Tibial artery (tissue), 4 donors: Measurements from ENCODE around the gene COL6A5.

Experiments used
- DNase-seq, 2 donors: peaks; one replicate each; pipeline ENCODE4 v3.0.0-alpha.2; 2019
- H3K27ac ChIP-seq, 2 donors: fragments of 200-600 bp; sonication (generic) in 1 of 2; 1 replicate in 1 of 2; 2 replicates in 1 of 2; pipeline ENCODE4 v1.5.1; 2018 to 2019; ENCODE audit warnings: mild to moderate bottlenecking in 1 of 2
- H3K27me3 ChIP-seq, 2 donors: fragments of 200-600 bp; sonication (generic) in 1 of 2; one replicate each; pipeline versions ENCODE4 v1.5.1 to v1.6.0; 2016 to 2019
- H3K36me3 ChIP-seq, 3 donors: fragments of 200-600 bp; sonication (generic) in 2 of 3; one replicate each; pipeline ENCODE4 v1.5.1; 2016 to 2019; ENCODE audit warnings: mild to moderate bottlenecking in 2 of 3
- H3K4me1 ChIP-seq, 4 donors: fragments of 200-600 bp; sonication (generic) in 2 of 4; 1 replicate in 3 of 4; 2 replicates in 1 of 4; pipeline ENCODE4 v1.5.1; 2016 to 2019
- H3K4me3 ChIP-seq, 2 donors: fragments of 200-600 bp; sonication (generic) in 1 of 2; 1 replicate in 1 of 2; 2 replicates in 1 of 2; pipeline ENCODE4 v1.5.1; 2018 to 2019; ENCODE audit warnings: mild to moderate bottlenecking in 2 of 2
- H3K9me3 ChIP-seq, 3 donors: fragments of 200-600 bp; sonication (generic) in 1 of 3; one replicate each; pipeline ENCODE4 v1.5.1; 2016 to 2019
- intact Hi-C: fragments of 100-400 bp; cut with DNase I; formaldehyde crosslinking; loops from one replicate; pipeline ENCODE4 v1.15.0; 2023; ENCODE audit warnings: low total_unique reads
- TF ChIP-seq, protein P1 (sequence below), 2 experiments: fragments of 200-600 bp in 1 of 2; fragments of 450-650 bp in 1 of 2; IDR thresholded peaks; one replicate each; pipeline ENCODE4 v1.5.1; 2017 to 2019; ENCODE audit warnings: antibody characterized with exemption in 2 of 2, mild to moderate bottlenecking in 1 of 2, moderate library complexity in 1 of 2

COL6A5 gene

DNA sequence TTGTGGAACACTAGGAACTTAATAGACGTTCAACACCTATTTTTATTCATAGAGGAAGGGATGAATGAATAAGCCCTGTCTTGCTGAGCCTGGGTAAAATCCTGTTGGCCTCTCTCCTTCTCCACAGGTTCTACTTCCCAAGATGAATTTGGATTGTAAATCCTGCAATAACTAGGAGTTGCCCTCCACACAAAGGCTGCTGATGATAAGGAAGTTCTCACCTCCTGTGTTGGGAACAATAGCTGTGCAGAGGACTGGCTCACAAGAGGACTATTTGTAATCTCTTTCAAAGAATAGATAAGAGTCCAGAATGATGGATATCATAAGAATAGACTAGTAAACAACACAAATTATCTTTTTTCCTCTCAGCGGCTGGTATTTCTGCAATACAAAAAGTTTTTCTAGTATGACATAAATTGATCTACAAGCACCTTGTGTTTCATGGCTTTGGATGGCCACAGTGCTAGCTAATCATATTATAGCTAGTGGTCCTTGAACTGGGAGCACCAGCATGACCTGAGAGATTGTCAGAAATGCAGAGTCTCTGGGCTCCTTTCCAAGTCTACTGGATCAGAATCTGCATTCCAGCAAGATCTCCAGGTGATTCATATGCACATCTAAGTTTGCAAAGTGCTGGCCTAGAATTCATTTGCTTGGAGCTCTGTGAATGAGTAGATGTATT lies 143.4 kb downstream of the COL6A5 start:
- TF ChIP-seq, protein P1, sequence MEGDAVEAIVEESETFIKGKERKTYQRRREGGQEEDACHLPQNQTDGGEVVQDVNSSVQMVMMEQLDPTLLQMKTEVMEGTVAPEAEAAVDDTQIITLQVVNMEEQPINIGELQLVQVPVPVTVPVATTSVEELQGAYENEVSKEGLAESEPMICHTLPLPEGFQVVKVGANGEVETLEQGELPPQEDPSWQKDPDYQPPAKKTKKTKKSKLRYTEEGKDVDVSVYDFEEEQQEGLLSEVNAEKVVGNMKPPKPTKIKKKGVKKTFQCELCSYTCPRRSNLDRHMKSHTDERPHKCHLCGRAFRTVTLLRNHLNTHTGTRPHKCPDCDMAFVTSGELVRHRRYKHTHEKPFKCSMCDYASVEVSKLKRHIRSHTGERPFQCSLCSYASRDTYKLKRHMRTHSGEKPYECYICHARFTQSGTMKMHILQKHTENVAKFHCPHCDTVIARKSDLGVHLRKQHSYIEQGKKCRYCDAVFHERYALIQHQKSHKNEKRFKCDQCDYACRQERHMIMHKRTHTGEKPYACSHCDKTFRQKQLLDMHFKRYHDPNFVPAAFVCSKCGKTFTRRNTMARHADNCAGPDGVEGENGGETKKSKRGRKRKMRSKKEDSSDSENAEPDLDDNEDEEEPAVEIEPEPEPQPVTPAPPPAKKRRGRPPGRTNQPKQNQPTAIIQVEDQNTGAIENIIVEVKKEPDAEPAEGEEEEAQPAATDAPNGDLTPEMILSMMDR (IDR thresholded peaks at IDR 0.05) = no peak
- no peak overlapping the region for H3K4me3 ChIP-seq
- no peaks in the 10 kb centered on the region for H3K4me1 ChIP-seq
- no peak overlapping the region for H3K27ac ChIP-seq
- H3K27me3 ChIP-seq = no peaks in the 10 kb centered on the region
- H3K36me3 ChIP-seq = no peaks in the 10 kb centered on the region
- intact Hi-C loops = no loop called here
- no peaks in the 10 kb centered on the region for H3K9me3 ChIP-seq
- no peak for DNase-seq

DNA sequence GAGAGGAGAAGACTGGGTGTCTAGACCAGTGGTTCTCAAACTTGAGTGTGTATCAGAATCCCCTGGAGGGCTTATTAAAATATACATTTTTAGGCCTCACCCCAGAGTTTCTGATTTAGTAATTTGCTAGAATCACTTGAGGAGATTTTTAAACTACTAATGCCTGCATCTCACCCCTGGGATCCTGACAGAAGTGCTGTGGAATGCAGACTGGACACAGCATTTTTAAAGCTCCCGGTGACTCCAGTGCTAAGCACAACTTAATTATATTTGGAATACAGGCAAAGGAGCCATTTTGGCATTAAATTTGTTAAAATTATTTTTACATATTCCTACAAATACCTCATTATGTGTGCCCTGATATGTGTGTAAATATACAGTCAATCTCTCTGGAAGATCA lies 144.8 kb downstream of the COL6A5 start:
- intact Hi-C loops = no loop called here
- no peak for DNase-seq
- Histone ChIP-seq H3K36me3 (no peaks in the 10 kb centered on the region), H3K27me3 (no peaks in the 10 kb centered on the region), H3K4me3 (no peak overlapping the region), H3K4me1 (no peaks in the 10 kb centered on the region), H3K9me3 (no peaks in the 10 kb centered on the region), H3K27ac (no peak overlapping the region)
- TF ChIP-seq, protein P1 (IDR thresholded peaks at IDR 0.05) = no peak

DNA sequence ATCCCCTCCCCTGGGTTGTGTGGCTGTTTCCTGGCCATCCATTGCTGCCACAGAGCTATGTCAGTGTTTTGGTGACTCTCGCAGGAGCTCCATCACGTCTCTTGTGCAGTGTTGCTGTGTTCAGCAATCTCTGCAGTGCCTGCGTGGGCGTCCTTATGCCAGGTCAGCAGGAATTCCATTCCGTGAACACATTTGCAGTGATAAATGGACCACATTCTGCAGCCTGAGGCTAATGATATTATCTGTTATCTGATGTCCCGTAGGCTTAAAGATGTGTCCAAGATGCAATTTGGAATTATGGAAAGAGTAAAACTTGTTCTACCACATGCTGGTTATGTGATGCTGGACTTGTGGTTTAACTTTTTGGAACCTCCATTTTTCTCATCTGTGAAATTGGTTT lies 146.0 kb downstream of the COL6A5 start:
- no peak overlapping the region for H3K4me3 ChIP-seq
- intact Hi-C loops = no loop called here
- no peaks in the 10 kb centered on the region for H3K27me3 ChIP-seq
- no peak for DNase-seq
- TF ChIP-seq, protein P1 (IDR thresholded peaks at IDR 0.05) = no peak
- no peak overlapping the region for H3K27ac ChIP-seq
- no peaks in the 10 kb centered on the region for H3K4me1 ChIP-seq
- no peaks in the 10 kb centered on the region for H3K9me3 ChIP-seq
- no peaks in the 10 kb centered on the region for H3K36me3 ChIP-seq

DNA sequence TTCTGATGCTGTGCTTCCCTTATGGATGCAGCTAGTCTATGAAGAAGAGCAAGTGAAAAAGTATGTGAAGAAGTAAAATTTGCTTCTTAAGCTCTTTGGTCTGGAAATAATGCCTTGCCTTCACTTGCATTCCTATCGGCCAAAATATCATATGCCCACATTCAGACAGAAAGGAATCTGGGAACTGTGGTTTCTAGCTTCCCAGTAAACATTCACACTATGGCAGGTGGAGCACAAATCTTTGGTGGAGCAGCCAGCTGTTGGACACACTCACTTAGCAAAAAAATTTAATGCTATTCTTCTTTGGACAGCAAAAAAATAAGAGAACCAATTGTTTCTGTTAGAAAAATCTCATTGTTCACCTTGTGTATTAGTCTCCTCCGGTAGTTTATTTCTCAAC lies 159.2 kb downstream of the COL6A5 start:
- no peaks in the 10 kb centered on the region for H3K36me3 ChIP-seq
- H3K4me3 ChIP-seq = no peak overlapping the region
- intact Hi-C loops = no loop called here
- no peaks in the 10 kb centered on the region for H3K4me1 ChIP-seq
- TF ChIP-seq, protein P1 (IDR thresholded peaks at IDR 0.05) = no peak
- no peaks in the 10 kb centered on the region for H3K9me3 ChIP-seq
- H3K27ac ChIP-seq = no peak overlapping the region
- no peak for DNase-seq
- no peaks in the 10 kb centered on the region for H3K27me3 ChIP-seq

DNA sequence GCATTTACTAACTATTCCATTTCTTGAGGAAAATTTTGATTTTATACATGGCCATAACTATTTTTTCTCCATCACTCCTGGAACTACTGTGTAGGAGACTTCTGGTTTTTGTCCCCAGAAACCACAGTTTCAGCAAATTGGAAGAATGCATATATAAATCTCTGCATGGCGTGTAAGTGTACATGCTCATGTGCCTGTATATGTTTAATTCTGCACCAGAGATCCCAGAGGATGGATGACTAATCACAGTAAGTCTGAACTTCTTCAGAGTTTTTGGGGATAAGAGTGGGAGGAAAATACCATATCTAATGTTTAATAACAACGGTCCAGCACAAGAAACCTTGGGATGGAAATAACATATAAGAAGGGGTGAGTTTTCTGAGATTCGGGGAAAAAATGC lies 160.6 kb downstream of the COL6A5 start:
- intact Hi-C loops = no loop called here
- no peaks in the 10 kb centered on the region for H3K36me3 ChIP-seq
- no peak overlapping the region for H3K4me3 ChIP-seq
- no peaks in the 10 kb centered on the region for H3K4me1 ChIP-seq
- H3K27me3 ChIP-seq = no peaks in the 10 kb centered on the region
- TF ChIP-seq, protein P1 (IDR thresholded peaks at IDR 0.05) = no peak
- DNase-seq = no peak
- no peak overlapping the region for H3K27ac ChIP-seq
- no peaks in the 10 kb centered on the region for H3K9me3 ChIP-seq

DNA sequence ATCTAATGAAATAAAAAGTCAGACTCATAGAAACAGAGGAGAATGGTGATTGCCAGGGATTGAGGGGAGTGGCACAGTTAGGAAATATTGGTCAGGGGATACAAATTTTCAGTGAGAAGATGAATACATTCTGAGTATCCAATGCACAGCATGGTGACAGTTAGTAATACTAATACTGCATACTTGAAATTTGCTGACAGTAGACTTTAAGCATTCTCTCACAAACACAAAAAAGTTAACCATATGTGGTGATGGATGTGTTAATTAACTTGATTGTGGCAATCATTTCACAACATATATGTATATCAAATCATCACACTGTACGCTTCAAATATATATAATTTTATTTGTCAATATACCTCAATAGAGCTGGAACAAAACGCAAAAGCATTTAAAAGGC lies 162.3 kb downstream of the COL6A5 start:
- Histone ChIP-seq H3K9me3 (no peaks in the 10 kb centered on the region), H3K36me3 (no peaks in the 10 kb centered on the region), H3K4me3 (no peak overlapping the region), H3K4me1 (no peaks in the 10 kb centered on the region), H3K27ac (no peak overlapping the region), H3K27me3 (no peaks in the 10 kb centered on the region)
- intact Hi-C loops = no loop called here
- TF ChIP-seq, protein P1 (IDR thresholded peaks at IDR 0.05) = no peak
- DNase-seq = no peak
